Amniotic stem cell (primary cell): ENCODE results near the gene MYT1.
"Not testable (repeated sequence)": the region's sequence is repeated elsewhere in the genome, so short reads cannot be mapped to it uniquely, and the experiment has no call there.

Experiments used
- DNase-seq: peaks from one replicate; lab custom pipeline; 2025; lab: John Stamatoyannopoulos, UW

MYT1 gene

GRCh38 chr20:64232794-64233193 is 68.5 kb downstream of the MYT1 start:
- no peak for DNase-seq

GRCh38 chr20:64233725-64234124 is 69.5 kb downstream of the MYT1 start:
- no peak for DNase-seq

GRCh38 chr20:64234291-64234791 is 70.1 kb downstream of the MYT1 start:
- DNase-seq: no peak

- DNase-seq: not testable (repeated sequence)
Observed at GRCh38 chr20:64234921-64235565, 70.8 kb downstream of the MYT1 start.

- no peak for DNase-seq
Observed at GRCh38 chr20:64236137-64237088, 72.2 kb downstream of the MYT1 start.

- DNase-seq: no peak
Observed at GRCh38 chr20:64237316-64237715, 73.1 kb downstream of the MYT1 start.

- no peak for DNase-seq
Observed at GRCh38 chr20:64238115-64238825, 74.0 kb downstream of the MYT1 start.

- DNase-seq: no peak
Observed at GRCh38 chr20:64238851-64239387, 74.7 kb downstream of the MYT1 start.

GRCh38 chr20:64239449-64240242 is 75.4 kb downstream of the MYT1 start:
- DNase-seq: no peak

- no peak for DNase-seq
Observed at GRCh38 chr20:64240243-64241015, 76.2 kb downstream of the MYT1 start.

- DNase-seq: no peak
Observed at GRCh38 chr20:64241061-64241460, 76.8 kb downstream of the MYT1 start.

- no peak for DNase-seq
Observed at GRCh38 chr20:64242003-64242796, 77.9 kb downstream of the MYT1 start.

GRCh38 chr20:64242797-64243475 is 78.7 kb downstream of the MYT1 start:
- no peak for DNase-seq

GRCh38 chr20:64244281-64244805 is 80.1 kb downstream of the MYT1 start:
- DNase-seq: no peak

- DNase-seq: no peak
Observed at GRCh38 chr20:64244870-64245603, 80.8 kb downstream of the MYT1 start.

GRCh38 chr20:64245746-64246595 is 81.7 kb downstream of the MYT1 start:
- DNase-seq: no peak

GRCh38 chr20:64246616-64247306 is 82.5 kb downstream of the MYT1 start:
- no peak for DNase-seq
